ENCODE measurements around the gene CRYBG3. TPM values are rescaled to one million over a fixed set of nuclear protein-coding genes. Genes with fewer than 3 reads are reported as not detected.
A peak's percentile ranks its signal among the peaks of the same experiment; 100 is the strongest.

Gene CRYBG3
- total RNA-seq, 6 donors from 2014 or later, result 19.7 to 32.7 (median 26.6) TPM

GRCh38 chr3:97795951-97796350 is 25.9 kb upstream of the CRYBG3 start:
- 88 to 92% methylated on average over 4 of the region's 4 CpGs for WGBS, 2 donors
- H3K4me1 ChIP-seq, result no peaks in the 10 kb centered on the region
- no peak overlapping the region for H3K4me3 ChIP-seq
- DNase-seq (no peak), ATAC-seq (ENCODE audit: low FRiP score in 2 of 2) (no peak)
- H3K27ac ChIP-seq, result no peak overlapping the region
- peaks cover 0 to 4% (median 0%) of the 10 kb centered on the region in 4 donors for H3K36me3 ChIP-seq
- TF ChIP-seq EP300 (IDR thresholded peaks at IDR 0.05), result no peak
- no peak for TF ChIP-seq CTCF (IDR thresholded peaks at IDR 0.05)
- TF ChIP-seq POLR2A (IDR thresholded peaks at IDR 0.05), result no peak
- TF ChIP-seq POLR2AphosphoS5 (IDR thresholded peaks at IDR 0.05), result no peak
- H3K27me3 ChIP-seq, result no peaks in the 10 kb centered on the region
- H3K9me3 ChIP-seq, result no peaks in the 10 kb centered on the region

DNA sequence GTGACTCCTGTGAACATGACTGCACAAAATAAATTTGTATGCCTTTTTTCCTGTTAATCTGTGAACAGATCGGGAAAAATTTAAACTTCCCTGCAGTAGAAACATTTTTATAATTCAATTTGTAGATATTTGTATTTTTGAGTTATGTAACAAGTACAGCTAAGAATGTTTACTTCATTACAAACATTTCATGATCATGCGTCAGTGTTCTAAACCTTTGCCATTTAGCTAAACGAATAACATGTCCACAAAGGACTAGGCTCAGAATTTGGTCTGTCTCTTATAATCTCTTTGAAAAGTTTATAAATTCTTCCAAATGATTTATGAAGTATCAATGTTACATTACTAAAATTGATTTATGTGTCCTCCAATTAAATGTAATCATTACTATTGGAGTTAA is 17.3 kb upstream of the CRYBG3 start:
- Histone ChIP-seq H3K27ac (no peak overlapping the region), H3K27me3 (no peaks in the 10 kb centered on the region), H3K9me3 (no peaks in the 10 kb centered on the region), H3K4me3 (no peak overlapping the region), H3K36me3 (no peaks in the 10 kb centered on the region), H3K4me1 (no peaks in the 10 kb centered on the region)
- TF ChIP-seq CTCF (IDR thresholded peaks at IDR 0.05) (no peak), EP300 (IDR thresholded peaks at IDR 0.05) (no peak), POLR2A (IDR thresholded peaks at IDR 0.05) (no peak), POLR2AphosphoS5 (IDR thresholded peaks at IDR 0.05) (no peak)
- ATAC-seq (ENCODE audit: low FRiP score in 2 of 2), result no peak
- DNase-seq, result no peak
- WGBS, 2 donors, result 78 to 91% methylated on average over 3 of the region's 3 CpGs

DNA sequence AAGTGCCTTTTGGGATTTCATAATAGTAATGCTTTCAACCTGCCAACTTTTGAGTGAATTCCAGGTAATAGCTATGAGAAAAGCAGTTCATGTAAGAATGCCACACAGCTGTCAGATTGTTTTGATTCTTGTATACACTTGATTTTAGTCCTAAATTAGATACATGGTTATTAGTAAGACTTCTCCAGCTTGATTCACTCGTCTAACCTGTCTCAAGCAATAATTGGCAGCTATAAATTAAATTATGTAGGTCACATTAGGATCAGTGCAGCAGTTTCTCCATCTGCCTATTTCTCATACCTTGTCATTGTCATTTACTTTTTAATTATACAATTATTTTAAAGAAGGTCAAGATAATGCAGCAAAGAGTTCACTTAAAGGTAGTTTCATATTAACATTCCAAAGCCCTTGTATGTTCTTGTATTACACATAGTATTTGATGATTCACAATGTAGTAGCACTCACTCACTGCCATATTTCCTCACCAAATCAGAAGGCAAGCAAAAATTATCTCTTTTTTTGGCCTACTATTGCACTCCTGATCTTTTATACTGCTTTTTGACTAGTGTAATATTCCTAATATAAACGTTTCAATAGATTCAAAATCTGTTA is 10.9 kb upstream of the CRYBG3 start:
- DNase-seq (no peak), ATAC-seq (ENCODE audit: low FRiP score in 2 of 2) (no peak)
- no peaks in the 10 kb centered on the region for H3K36me3 ChIP-seq
- TF ChIP-seq CTCF (IDR thresholded peaks at IDR 0.05) (no peak), POLR2A (IDR thresholded peaks at IDR 0.05) (no peak), POLR2AphosphoS5 (IDR thresholded peaks at IDR 0.05) (no peak), EP300 (IDR thresholded peaks at IDR 0.05) (no peak)
- no peak overlapping the region for H3K4me3 ChIP-seq
- H3K27ac ChIP-seq, result no peak overlapping the region
- 76 to 82% methylated on average over 2 of the region's 2 CpGs for WGBS, 2 donors
- no peaks in the 10 kb centered on the region for H3K4me1 ChIP-seq
- no peaks in the 10 kb centered on the region for H3K27me3 ChIP-seq
- H3K9me3 ChIP-seq, result no peaks in the 10 kb centered on the region

GRCh38 chr3:97815149-97815917 is 6.5 kb upstream of the CRYBG3 start:
- H3K9me3 ChIP-seq, result no peaks in the 10 kb centered on the region
- ATAC-seq (ENCODE audit: low FRiP score in 2 of 2) (no peak), DNase-seq (peak in 1 of 2 donors; percentile 25)
- no peak overlapping the region for H3K4me3 ChIP-seq
- no peaks in the 10 kb centered on the region for H3K4me1 ChIP-seq
- no peak overlapping the region for H3K27ac ChIP-seq
- WGBS, 2 donors, result 0 to 75% methylated on average over 1 of the region's 1 CpG
- TF ChIP-seq CTCF (IDR thresholded peaks at IDR 0.05) (no peak), EP300 (IDR thresholded peaks at IDR 0.05) (no peak), POLR2AphosphoS5 (IDR thresholded peaks at IDR 0.05) (no peak), POLR2A (IDR thresholded peaks at IDR 0.05) (no peak)
- H3K27me3 ChIP-seq, result no peaks in the 10 kb centered on the region
- no peaks in the 10 kb centered on the region for H3K36me3 ChIP-seq

All from upper lobe of left lung (tissue), 6 donors.